WTC11 (cell line): ENCODE results near the gene TRAF3IP1. TPM values are rescaled to one million over a fixed set of nuclear protein-coding genes. Genes with fewer than 3 reads are reported as not detected.

Source experiments
- ATAC-seq: fragments of 200-7000 bp; cut with Tn5 transposase; 2 replicates; pipeline ENCODE4 v1.10.0; 2021; ENCODE audit warnings: mild to moderate bottlenecking, moderate library complexity
- CTCF ChIA-PET: fragments of 300-600 bp; sonication (Branson Sonifier 250); formaldehyde crosslinking; loops from one replicate; lab custom pipeline; 2021; ENCODE audit warnings: antibody characterized with exemption; lab: Charles Lee
- POLR2A ChIA-PET: fragments of 350-600 bp; sonication (Branson Sonifier 250); formaldehyde crosslinking; loops from one replicate; lab custom pipeline; 2021; ENCODE audit warnings: antibody characterized with exemption; lab: Charles Lee
- DNase-seq: peaks from one replicate; pipeline ENCODE4 v3.0.0; 2021; ENCODE audit warnings: low spot score
- H3K27ac Mint-ChIP-seq: 2 replicates; pipeline ENCODE4 v1.8.0; 2021; ENCODE audit warnings: mixed read lengths
- H3K27me3 Mint-ChIP-seq: 2 replicates; pipeline ENCODE4 v1.8.0; 2021; ENCODE audit warnings: low read depth, mild to moderate bottlenecking, moderate library complexity, mixed read lengths
- H3K36me3 Mint-ChIP-seq: 2 replicates; pipeline ENCODE4 v1.8.0; 2021; ENCODE audit warnings: mixed read lengths
- H3K4me1 Mint-ChIP-seq: 2 replicates; pipeline ENCODE4 v1.8.0; 2022; ENCODE audit warnings: mixed read lengths
- H3K4me3 Mint-ChIP-seq: 2 replicates; pipeline ENCODE4 v1.8.0; 2021; ENCODE audit warnings: mild to moderate bottlenecking, moderate library complexity, mixed read lengths
- H3K9me3 Mint-ChIP-seq: 2 replicates; pipeline ENCODE4 v1.8.0; 2021; ENCODE audit warnings: mixed read lengths
- AFF4 ChIP-seq: sonication (generic); formaldehyde crosslinking; IDR thresholded peaks from 2 replicates; pipeline ENCODE4 v1.8.1; 2023; ENCODE audit warnings: mild to moderate bottlenecking, missing genetic modification reagents, borderline replicate concordance
- AR ChIP-seq: fragments of 250-450 bp; sonication (Bioruptor Pico); IDR thresholded peaks from 2 replicates; pipeline ENCODE4 v1.9.0; 2021; ENCODE audit warnings: mild to moderate bottlenecking
- ATF2 ChIP-seq: sonication (generic); formaldehyde crosslinking; IDR thresholded peaks from 2 replicates; pipeline ENCODE4 v1.8.1; 2022; ENCODE audit warnings: low read depth, missing genetic modification reagents, borderline replicate concordance
- ATF6 ChIP-seq: sonication (generic); formaldehyde crosslinking; IDR thresholded peaks from 2 replicates; pipeline ENCODE4 v1.8.1; 2023; ENCODE audit warnings: mild to moderate bottlenecking, missing genetic modification reagents
- E2F5 ChIP-seq: sonication (generic); formaldehyde crosslinking; IDR thresholded peaks from 2 replicates; pipeline ENCODE4 v1.8.1; 2022; ENCODE audit warnings: mild to moderate bottlenecking, moderate library complexity, missing genetic modification reagents
- FOXJ3 ChIP-seq: sonication (generic); formaldehyde crosslinking; IDR thresholded peaks from 2 replicates; pipeline ENCODE4 v1.9.0; 2021; ENCODE audit warnings: missing genetic modification reagents, mild to moderate bottlenecking, borderline replicate concordance
- GTF2I ChIP-seq: fragments of 250-450 bp; sonication (Bioruptor Pico); conservative IDR thresholded peaks from 2 replicates; pipeline ENCODE4 v1.4.0; 2021; ENCODE audit warnings: mild to moderate bottlenecking
- JUN ChIP-seq: sonication (generic); formaldehyde crosslinking; IDR thresholded peaks from 2 replicates; pipeline ENCODE4 v1.8.0; 2023; ENCODE audit warnings: mild to moderate bottlenecking, missing genetic modification reagents
- MAX ChIP-seq: sonication (generic); formaldehyde crosslinking; IDR thresholded peaks from 2 replicates; pipeline ENCODE4 v1.8.0; 2022; ENCODE audit warnings: mild to moderate bottlenecking, missing genetic modification reagents
- MLX ChIP-seq: sonication (generic); formaldehyde crosslinking; IDR thresholded peaks from 2 replicates; pipeline ENCODE4 v1.8.1; 2023; ENCODE audit warnings: mild to moderate bottlenecking, missing genetic modification reagents, moderate library complexity
- NR1H2 ChIP-seq: sonication (generic); formaldehyde crosslinking; IDR thresholded peaks from 2 replicates; pipeline ENCODE4 v1.9.0; 2021; ENCODE audit warnings: mild to moderate bottlenecking, moderate library complexity, missing genetic modification reagents
- RELA ChIP-seq: sonication (generic); formaldehyde crosslinking; IDR thresholded peaks from 2 replicates; pipeline ENCODE4 v1.8.1; 2022; ENCODE audit warnings: missing genetic modification reagents, mild to moderate bottlenecking, borderline replicate concordance
- SMAD3 ChIP-seq: sonication (generic); formaldehyde crosslinking; IDR thresholded peaks from 2 replicates; pipeline ENCODE4 v1.8.0; 2022; ENCODE audit warnings: missing genetic modification reagents, mild to moderate bottlenecking, borderline replicate concordance
- SMAD4 ChIP-seq: sonication (generic); formaldehyde crosslinking; IDR thresholded peaks from 2 replicates; pipeline ENCODE4 v1.8.0; 2022; ENCODE audit warnings: mild to moderate bottlenecking, missing genetic modification reagents
- TCF7 ChIP-seq: sonication (generic); formaldehyde crosslinking; IDR thresholded peaks from 2 replicates; pipeline ENCODE4 v1.8.0; 2022; ENCODE audit warnings: mild to moderate bottlenecking, low read depth, missing genetic modification reagents, moderate library complexity
- ZMAT4 ChIP-seq: fragments of 250-450 bp; sonication (Bioruptor Pico); IDR thresholded peaks from 2 replicates; pipeline ENCODE4 v1.9.0; 2021; ENCODE audit warnings: mild to moderate bottlenecking
- ZNF219 ChIP-seq: sonication (generic); formaldehyde crosslinking; IDR thresholded peaks from 2 replicates; pipeline ENCODE4 v1.8.0; 2023; ENCODE audit warnings: missing genetic modification reagents, mild to moderate bottlenecking, borderline replicate concordance
- ZNF425 ChIP-seq: fragments of 250-450 bp; sonication (Bioruptor Pico); conservative IDR thresholded peaks from 2 replicates; pipeline ENCODE4 v1.9.0; 2021; ENCODE audit warnings: mild to moderate bottlenecking
- ZNF512 ChIP-seq: sonication (generic); formaldehyde crosslinking; IDR thresholded peaks from 2 replicates; pipeline ENCODE4 v1.8.1; 2022; ENCODE audit warnings: missing genetic modification reagents, borderline replicate concordance
- total RNA-seq: library from RNA; stranded (reverse); gene quantifications from 3 replicates; pipeline ENCODE4 v1.2.3, GENCODE V29; 2021

Gene TRAF3IP1
- total RNA-seq, 1 experiment from 2014 or later: 18.7 TPM

- ChIA-PET POLR2A (no interaction called here), CTCF (no interaction called here)
- no peak overlapping the region for H3K4me3 Mint-ChIP-seq
- no peak overlapping the region for H3K27ac Mint-ChIP-seq
- H3K27me3 Mint-ChIP-seq: no peaks in the 10 kb centered on the region
- peaks cover 38% of the 10 kb centered on the region for H3K4me1 Mint-ChIP-seq
- TF ChIP-seq SMAD4 (CRISPR knock-in tag) (no peak), ATF6 (no peak), E2F5 (CRISPR knock-in tag) (no peak), MLX (no peak), ATF2 (CRISPR knock-in tag) (no peak), FOXJ3 (CRISPR knock-in tag) (no peak), AR (CRISPR knock-in tag) (no peak), ZMAT4 (CRISPR knock-in tag) (no peak), ZNF219 (CRISPR knock-in tag) (no peak), MAX (CRISPR knock-in tag) (no peak), ZNF512 (CRISPR knock-in tag) (no peak), TCF7 (CRISPR knock-in tag) (no peak), JUN (CRISPR knock-in tag) (no peak), NR1H2 (CRISPR knock-in tag) (no peak), AFF4 (CRISPR knock-in tag) (no peak), GTF2I (CRISPR knock-in tag) (no peak), SMAD3 (CRISPR knock-in tag) (no peak), ZNF425 (CRISPR knock-in tag) (no peak), RELA (CRISPR knock-in tag) (no peak)
- TF ChIP-seq, all 79 proteins: peak for 0
- Mint-ChIP-seq H3K36me3 (no peaks in the 10 kb centered on the region), H3K9me3 (no peaks in the 10 kb centered on the region)
- ATAC-seq (no peak), DNase-seq (no peak)
Measured at GRCh38 chr2:238424313-238424700, 104.0 kb downstream of the TRAF3IP1 start.
